Activated effector memory CD4-positive, alpha-beta T cell treated with Interleukin-2 at 50 U/mL for 16 hours (primary cell): ENCODE measurements around the gene CBL.
A peak's percentile ranks its signal among the peaks of the same experiment; 100 is the strongest.
"Not testable (repeated sequence)": the region's sequence is repeated elsewhere in the genome, so short reads cannot be mapped to it uniquely, and the experiment has no call there.

Source experiments
- DNase-seq: peaks from one replicate; pipeline ENCODE4 v3.0.0-alpha.2; 2020

CBL gene

GRCh38 chr11:119205574-119206510, at the start of gene CBL:
Gene CBL (plus strand): TSS chr11:119206339. CDS start chr11:119206418, 79 bp downstream.
- peak; percentile 96 for DNase-seq

GRCh38 chr11:119156496-119156895, 49.6 kb upstream of the CBL start:
- no peak for DNase-seq

GRCh38 chr11:119157063-119157462, 49.1 kb upstream of the CBL start:
- DNase-seq: no peak

- no peak for DNase-seq
Measured at GRCh38 chr11:119158467-119158866, 47.7 kb upstream of the CBL start.

GRCh38 chr11:119160151-119160550, 46.0 kb upstream of the CBL start:
- no peak for DNase-seq

GRCh38 chr11:119161871-119162270, 44.3 kb upstream of the CBL start:
- no peak for DNase-seq

GRCh38 chr11:119166368-119167076, 39.6 kb upstream of the CBL start:
- no peak for DNase-seq

- DNase-seq: not testable (repeated sequence)
Measured at GRCh38 chr11:119167077-119167458, 39.1 kb upstream of the CBL start.

GRCh38 chr11:119167933-119168332, 38.2 kb upstream of the CBL start:
- DNase-seq: no peak

GRCh38 chr11:119168471-119169281, 37.5 kb upstream of the CBL start, which contains the start of gene NLRX1:
Gene NLRX1 (plus strand): TSS chr11:119168725. CDS start chr11:119171404, 2,679 bp downstream.
- DNase-seq: peak; percentile 75

GRCh38 chr11:119169282-119169719, 36.8 kb upstream of the CBL start:
- DNase-seq: peak; percentile 12

GRCh38 chr11:119172513-119172912, 33.6 kb upstream of the CBL start:
- DNase-seq: no peak

GRCh38 chr11:119173453-119173852, 32.7 kb upstream of the CBL start:
- no peak for DNase-seq

GRCh38 chr11:119175493-119176077, 30.6 kb upstream of the CBL start:
- DNase-seq: no peak

- DNase-seq: no peak
Measured at GRCh38 chr11:119178166-119178680, 27.9 kb upstream of the CBL start.

GRCh38 chr11:119179342-119179741, 26.8 kb upstream of the CBL start:
- DNase-seq: no peak

- no peak for DNase-seq
Measured at GRCh38 chr11:119179983-119180382, 26.2 kb upstream of the CBL start.

GRCh38 chr11:119180729-119181676, 25.1 kb upstream of the CBL start:
- DNase-seq: no peak

- DNase-seq: no peak
Measured at GRCh38 chr11:119181677-119182412, 24.3 kb upstream of the CBL start.

- DNase-seq: not testable (repeated sequence)
Measured at GRCh38 chr11:119184399-119184798, 21.7 kb upstream of the CBL start.
